GM18861 (cell line): Measurements from ENCODE around the gene DCXR.
A peak's percentile ranks its signal among the peaks of the same experiment; 100 is the strongest.

Experiments used
- ATAC-seq: cut with Tn5 transposase; IDR thresholded peaks from one replicate; pipeline ENCODE4 v1.9.1; 2021; ENCODE audit not compliant: unreplicated experiment

DCXR gene

GRCh38 chr17:82073446-82073845 lies 35.9 kb upstream of the DCXR start:
- ATAC-seq, result no peak

DNA sequence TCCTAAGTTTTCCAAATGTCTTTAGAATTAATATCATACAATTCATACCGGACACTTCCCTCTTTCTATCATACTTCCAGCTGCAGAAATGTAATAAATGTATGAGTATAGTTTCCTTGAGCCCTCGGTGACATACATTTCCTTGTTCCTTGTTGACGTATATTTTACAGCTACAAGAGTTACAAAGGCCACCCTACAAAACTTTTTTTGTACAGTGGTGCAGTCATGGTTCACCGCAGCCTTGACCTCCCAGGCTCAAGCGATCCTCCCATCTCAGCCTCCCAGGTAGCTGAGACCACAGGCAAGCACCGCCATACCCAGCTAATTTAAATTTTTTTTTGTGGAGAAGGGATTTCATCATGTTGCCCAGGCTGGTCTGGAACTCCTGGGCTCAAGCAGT lies 35.3 kb upstream of the DCXR start:
- no peak for ATAC-seq

DNA sequence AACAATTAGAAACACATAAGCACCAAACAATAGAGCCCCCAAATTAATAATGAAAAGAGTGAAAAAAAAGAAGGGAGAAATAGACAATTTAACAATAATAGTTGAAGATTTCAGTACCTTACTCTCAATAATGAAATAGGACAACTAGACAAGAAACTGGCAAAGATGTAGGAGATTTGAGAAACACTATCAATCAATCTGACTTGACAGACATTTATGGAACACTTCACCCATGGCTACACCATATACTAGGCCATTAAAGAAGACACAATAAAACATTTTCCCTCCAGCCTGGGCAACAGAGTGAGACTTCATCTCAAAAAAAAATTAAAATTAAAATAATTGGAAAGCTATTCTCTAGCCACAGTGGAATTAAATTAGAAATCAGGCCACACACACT lies 33.1 kb upstream of the DCXR start:
- no peak for ATAC-seq

DNA sequence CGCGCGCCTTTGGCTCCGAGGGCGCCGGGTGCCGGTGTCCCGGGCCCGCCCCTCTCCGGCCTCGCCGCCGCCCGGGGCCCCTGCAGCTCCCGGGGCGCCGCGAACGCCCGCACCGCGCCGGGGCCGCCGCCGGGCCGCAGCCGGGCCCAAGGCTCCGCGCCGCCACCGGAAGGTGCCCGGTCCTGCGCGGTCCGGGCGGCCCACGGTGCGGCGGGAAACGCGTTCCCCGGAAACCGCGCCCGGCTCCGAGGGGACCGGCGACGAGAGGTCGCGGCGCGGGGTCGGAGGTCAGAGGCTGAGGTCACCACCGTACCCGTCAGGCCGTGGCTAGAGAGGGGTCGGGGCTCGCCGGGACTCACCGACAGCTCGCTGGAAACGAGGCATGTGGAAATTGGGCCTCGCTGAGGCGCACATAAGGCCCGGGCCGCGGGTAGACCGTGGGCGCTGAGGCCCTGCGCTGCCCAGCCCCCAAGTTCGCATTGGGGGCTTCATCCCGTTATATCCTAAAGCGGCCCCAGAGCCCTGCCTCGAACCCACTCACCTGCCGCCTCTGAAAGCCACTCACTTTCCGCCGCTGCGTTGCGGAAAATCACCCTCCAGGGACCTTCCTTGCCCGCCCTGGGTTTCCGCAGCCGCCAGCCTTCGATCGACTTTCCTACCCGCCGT lies 28.3 kb upstream of the DCXR start, which contains the start of gene DUS1L:
DUS1L (minus strand) TSS at position 167 of the 666 bp plus-strand sequence. CDS start 745 bp downstream, outside the sequence.
- ATAC-seq, result peak; percentile 58

GRCh38 chr17:82065193-82065637 lies 27.7 kb upstream of the DCXR start:
- ATAC-seq, result peak; percentile 19

- no peak for ATAC-seq
Observed at GRCh38 chr17:82064433-82065192, 27.1 kb upstream of the DCXR start.

GRCh38 chr17:82063424-82064415 lies 26.2 kb upstream of the DCXR start:
- no peak for ATAC-seq

GRCh38 chr17:82062984-82063368 lies 25.5 kb upstream of the DCXR start:
- no peak for ATAC-seq

- no peak for ATAC-seq
Observed at GRCh38 chr17:82062076-82062983, 24.8 kb upstream of the DCXR start.

DNA sequence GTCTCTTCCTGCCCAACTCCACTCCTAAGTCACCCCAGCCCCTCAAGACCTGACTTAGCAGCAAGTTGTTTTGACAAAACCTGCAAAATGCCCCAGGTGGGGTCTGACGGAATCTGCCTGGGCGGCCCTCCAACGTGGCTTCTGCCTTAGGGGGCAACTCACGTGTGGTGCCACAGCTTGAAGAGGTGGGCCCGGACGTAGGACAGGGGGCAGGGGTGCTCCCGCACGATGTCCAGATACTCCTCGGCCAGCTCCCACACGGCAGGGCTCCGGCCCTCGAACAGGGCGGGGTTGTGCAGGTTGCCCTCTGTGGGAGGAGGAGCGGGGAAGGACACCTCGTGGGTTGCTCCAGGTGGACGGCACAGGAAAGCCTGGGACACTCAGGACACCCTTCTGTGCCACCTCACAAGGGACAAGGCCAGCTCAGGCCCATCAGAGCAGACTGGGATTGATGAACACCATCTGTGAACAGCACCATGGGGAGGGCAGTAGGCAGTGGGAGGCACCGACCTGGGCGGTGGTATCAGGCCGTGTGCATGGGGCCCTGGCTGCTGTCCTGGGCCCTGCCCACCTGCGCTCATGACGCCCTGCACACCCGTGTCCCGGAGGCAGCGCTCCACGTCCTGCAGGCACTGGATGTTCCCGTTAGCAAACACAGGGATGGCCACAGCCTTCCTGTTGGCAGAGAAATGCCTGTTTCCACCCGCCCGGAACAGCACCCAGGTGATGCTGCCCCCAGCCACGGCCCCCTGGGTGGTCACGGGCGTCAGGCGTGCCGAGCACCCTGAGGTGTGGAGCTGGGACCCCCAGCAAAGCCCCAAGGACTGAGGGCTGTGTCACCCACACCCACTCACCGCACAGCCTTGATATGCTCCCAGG lies 23.8 kb upstream of the DCXR start:
- ATAC-seq, result no peak

DNA sequence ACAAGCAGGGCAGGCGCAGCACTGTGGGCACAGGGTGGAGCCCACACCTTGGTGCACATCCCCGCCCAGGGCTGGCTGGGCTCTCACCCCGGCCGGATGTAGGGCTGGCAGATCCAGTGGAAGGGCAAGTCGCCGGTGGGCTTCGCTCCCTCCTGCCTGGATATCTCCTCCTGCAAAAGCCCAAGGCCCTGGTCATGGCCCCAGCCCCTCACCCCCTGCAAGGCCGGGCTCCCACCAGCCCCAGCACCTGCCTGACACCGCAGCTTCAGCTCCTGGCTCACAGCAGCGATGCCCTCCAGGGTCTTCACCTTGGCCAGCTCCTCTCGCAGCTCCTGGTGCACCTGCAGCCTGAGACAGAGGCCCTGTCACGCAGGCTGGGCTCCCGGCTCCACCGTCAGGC lies 23.1 kb upstream of the DCXR start:
- no peak for ATAC-seq

- no peak for ATAC-seq
Observed at GRCh38 chr17:82060001-82060380, 22.5 kb upstream of the DCXR start.

DNA sequence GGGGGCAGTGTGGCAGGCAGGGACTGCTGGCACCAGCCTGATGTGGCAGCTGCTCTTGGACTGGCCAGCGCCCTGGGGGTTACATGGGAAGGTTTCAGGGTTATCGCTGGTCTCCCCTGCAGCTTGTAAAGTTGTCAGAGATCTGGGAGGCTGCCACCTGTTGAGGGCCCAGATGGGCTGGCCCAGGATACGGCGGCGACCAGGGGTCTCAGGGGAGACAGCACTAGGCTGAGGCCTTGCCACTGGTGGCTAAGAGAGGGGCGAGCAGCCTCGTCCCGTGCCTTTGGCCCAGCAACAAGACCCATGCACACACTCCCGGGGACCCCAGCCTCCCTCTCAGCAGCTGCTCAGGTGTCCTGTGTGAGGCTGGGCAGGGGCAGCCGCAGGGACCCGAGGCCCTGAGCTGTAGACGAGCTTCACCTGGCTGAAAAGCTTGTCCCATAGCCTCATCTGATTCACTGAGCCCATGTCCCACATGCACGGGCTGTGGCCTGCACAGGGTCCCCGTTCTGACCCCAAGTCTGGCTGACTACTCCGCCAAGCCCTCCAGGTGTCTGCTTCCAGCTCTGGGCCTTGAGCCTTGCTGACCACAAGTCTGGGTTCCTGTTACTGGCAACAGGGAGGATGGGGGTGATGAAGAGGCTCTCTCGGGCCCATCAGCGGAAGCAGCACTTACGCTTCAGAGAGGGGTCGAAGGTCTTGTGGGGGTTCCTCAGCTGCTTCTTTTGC lies 21.9 kb upstream of the DCXR start:
- ATAC-seq, result no peak

DNA sequence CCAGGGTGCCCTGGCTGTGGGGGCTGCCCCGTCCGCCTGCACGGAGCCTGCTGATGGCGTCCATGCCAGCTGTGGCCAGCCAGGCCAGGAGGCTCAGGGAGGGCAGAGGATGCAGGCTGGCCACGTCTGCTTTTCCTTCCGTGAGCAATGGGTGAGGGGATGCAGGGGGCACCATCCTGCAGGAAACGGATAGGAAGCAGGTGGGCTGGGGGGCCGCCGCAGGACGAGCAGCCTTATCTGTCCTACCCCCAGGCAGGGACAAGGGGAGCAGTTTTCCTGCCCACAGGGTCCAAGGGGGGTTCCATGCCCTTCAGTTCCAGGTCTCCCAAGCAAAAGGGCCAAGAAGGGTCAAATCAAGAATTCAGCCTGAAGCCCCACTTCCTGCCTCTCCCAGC lies 21.4 kb upstream of the DCXR start:
- ATAC-seq, result no peak

DNA sequence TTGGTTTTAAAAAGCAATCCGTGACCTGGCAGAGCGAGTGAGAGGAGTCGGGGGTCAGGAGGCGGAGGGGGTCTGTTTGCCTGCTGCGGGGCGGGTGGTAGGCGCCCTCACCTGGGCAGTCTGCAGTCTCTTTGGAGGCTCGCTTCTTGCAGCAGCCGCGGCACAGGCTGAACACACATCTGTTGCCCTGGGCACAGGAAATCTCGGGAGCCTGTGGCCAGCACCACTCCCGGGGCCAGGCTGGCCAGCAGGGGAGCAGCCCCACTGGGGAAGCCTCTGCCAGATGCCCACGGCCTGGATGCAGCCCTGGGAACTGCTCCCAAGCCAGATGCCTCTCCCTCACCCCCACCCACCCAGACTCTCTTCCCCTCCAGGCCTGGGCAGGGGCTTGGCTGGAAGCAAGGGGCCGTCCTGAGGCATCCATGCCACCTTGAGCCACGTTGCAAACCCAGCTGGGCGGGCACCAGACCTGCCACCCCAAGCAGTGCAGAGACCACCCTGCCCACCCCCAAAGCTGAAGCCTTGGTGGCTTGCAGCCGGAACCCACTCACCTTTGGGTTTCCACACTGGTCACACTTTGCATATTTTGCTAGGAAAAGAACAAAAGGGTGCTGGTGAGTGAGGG lies 20.8 kb upstream of the DCXR start:
- ATAC-seq, result no peak

- no peak for ATAC-seq
Observed at GRCh38 chr17:82056729-82057621, 19.5 kb upstream of the DCXR start.
